Measurements from ENCODE around the gene STAMBPL1.

The STAMBPL1 gene

GRCh38 chr10:88949051-88949450 lies 69.0 kb downstream of the STAMBPL1 start:
- no peaks in the 10 kb centered on the region for H3K36me3 ChIP-seq (ENCODE audit: control insufficient read depth, low read length)
- no peak overlapping the region for H3K4me2 ChIP-seq (ENCODE audit: low read length)
- H3K79me2 ChIP-seq (ENCODE audit: control insufficient read depth, low read length): no peaks in the 10 kb centered on the region
- peaks cover 13% of the 10 kb centered on the region for H3K4me1 ChIP-seq (ENCODE audit: control insufficient read depth, low read length)
- H3F3A ChIP-seq (ENCODE audit: control insufficient read depth, insufficient read depth): peaks cover 5% of the 10 kb centered on the region; the same call in 1 of the 2 replicates
- no peak overlapping the region for H3K27ac ChIP-seq (ENCODE audit: low read depth, low read length)
- no peaks in the 10 kb centered on the region for H4K20me1 ChIP-seq (ENCODE audit: control insufficient read depth, insufficient read depth, low read depth, low read length)
- no peaks in the 10 kb centered on the region for H3K27me3 ChIP-seq (ENCODE audit: control insufficient read depth, low read length)
- no peak overlapping the region for H3K4me3 ChIP-seq (ENCODE audit: low read length)
- TF ChIP-seq EZH2phosphoT487 (IDR thresholded peaks at IDR 0.05; ENCODE audit: borderline replicate concordance, low read length): no peak
- no peak for TF ChIP-seq CTCF (IDR thresholded peaks at IDR 0.05; ENCODE audit: low read depth, low read length, poor library complexity, severe bottlenecking)
- no peaks in the 10 kb centered on the region for H3K9me3 ChIP-seq (ENCODE audit: control insufficient read depth, insufficient read depth, low read length)
- H3K9me2 ChIP-seq (replicated peaks; ENCODE audit: control insufficient read depth, low read length): no peaks in the 10 kb centered on the region

GRCh38 chr10:88949912-88950837 lies 70.1 kb downstream of the STAMBPL1 start:
- Histone ChIP-seq H3F3A (ENCODE audit: control insufficient read depth, insufficient read depth) (no peaks in the 10 kb centered on the region), H3K79me2 (ENCODE audit: control insufficient read depth, low read length) (no peaks in the 10 kb centered on the region), H3K36me3 (ENCODE audit: control insufficient read depth, low read length) (no peaks in the 10 kb centered on the region), H3K27me3 (ENCODE audit: control insufficient read depth, low read length) (no peaks in the 10 kb centered on the region), H3K9me2 (replicated peaks; ENCODE audit: control insufficient read depth, low read length) (no peaks in the 10 kb centered on the region), H3K27ac (ENCODE audit: low read depth, low read length) (no peak overlapping the region), H3K9me3 (ENCODE audit: control insufficient read depth, insufficient read depth, low read length) (no peaks in the 10 kb centered on the region), H3K4me3 (ENCODE audit: low read length) (no peak overlapping the region), H3K4me1 (ENCODE audit: control insufficient read depth, low read length) (peaks cover 2% of the 10 kb centered on the region), H4K20me1 (ENCODE audit: control insufficient read depth, insufficient read depth, low read depth, low read length) (no peaks in the 10 kb centered on the region), H3K4me2 (ENCODE audit: low read length) (no peak overlapping the region)
- no peak for TF ChIP-seq EZH2phosphoT487 (IDR thresholded peaks at IDR 0.05; ENCODE audit: borderline replicate concordance, low read length)
- no peak for TF ChIP-seq CTCF (IDR thresholded peaks at IDR 0.05; ENCODE audit: low read depth, low read length, poor library complexity, severe bottlenecking)

- Histone ChIP-seq H3K27me3 (ENCODE audit: control insufficient read depth, low read length) (no peaks in the 10 kb centered on the region), H3K9me3 (ENCODE audit: control insufficient read depth, insufficient read depth, low read length) (no peaks in the 10 kb centered on the region), H3K4me1 (ENCODE audit: control insufficient read depth, low read length) (no peaks in the 10 kb centered on the region), H3K4me3 (ENCODE audit: low read length) (no peak within 1 kb of the TSS), H4K20me1 (ENCODE audit: control insufficient read depth, insufficient read depth, low read depth, low read length) (no peaks in the 10 kb centered on the region), H3K36me3 (ENCODE audit: control insufficient read depth, low read length) (no peaks in the 10 kb centered on the region), H3F3A (ENCODE audit: control insufficient read depth, insufficient read depth) (no peaks in the 10 kb centered on the region), H3K9me2 (replicated peaks; ENCODE audit: control insufficient read depth, low read length) (no peaks in the 10 kb centered on the region), H3K4me2 (ENCODE audit: low read length) (no peak within 1 kb of the TSS), H3K79me2 (ENCODE audit: control insufficient read depth, low read length) (no peaks in the 10 kb centered on the region), H3K27ac (ENCODE audit: low read depth, low read length) (no peak within 1 kb of the TSS)
- TF ChIP-seq CTCF (IDR thresholded peaks at IDR 0.05; ENCODE audit: low read depth, low read length, poor library complexity, severe bottlenecking) (no peak), EZH2phosphoT487 (IDR thresholded peaks at IDR 0.05; ENCODE audit: borderline replicate concordance, low read length) (no peak)
These were observed 72.6 kb downstream of the STAMBPL1 start, which contains the start of gene ACTA2 for GRCh38 chr10:88952647-88953111. TSS of gene ACTA2 (minus strand) at chr10:88952773. CDS start at chr10:88948930, 3,843 bp downstream.
